ENCODE measurements around the gene GRIA3.
"Not testable (repeated sequence)": the region's sequence is repeated elsewhere in the genome, so short reads cannot be mapped to it uniquely, and the experiment has no call there.

The GRIA3 gene

DNA sequence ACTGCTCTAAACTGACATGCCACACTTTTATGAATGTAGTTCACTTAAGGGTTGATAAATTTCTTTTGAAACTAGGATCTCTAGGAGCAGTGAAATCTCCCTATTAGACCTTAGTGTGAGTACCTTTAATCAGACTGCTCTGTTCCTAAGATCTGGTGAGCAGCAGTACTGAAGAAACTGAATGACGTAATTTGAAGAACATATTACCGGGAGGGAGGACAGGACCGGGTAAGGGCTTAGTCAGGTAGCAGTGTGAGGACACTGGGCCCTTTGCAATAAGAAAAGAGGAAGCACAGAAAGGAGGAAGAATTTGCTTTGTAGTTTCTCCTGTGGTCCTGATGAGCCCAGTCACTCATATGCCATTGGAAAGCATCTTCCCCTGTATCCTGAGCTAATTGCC, 293.6 kb downstream of the GRIA3 start:
- no peak for DNase-seq

DNA sequence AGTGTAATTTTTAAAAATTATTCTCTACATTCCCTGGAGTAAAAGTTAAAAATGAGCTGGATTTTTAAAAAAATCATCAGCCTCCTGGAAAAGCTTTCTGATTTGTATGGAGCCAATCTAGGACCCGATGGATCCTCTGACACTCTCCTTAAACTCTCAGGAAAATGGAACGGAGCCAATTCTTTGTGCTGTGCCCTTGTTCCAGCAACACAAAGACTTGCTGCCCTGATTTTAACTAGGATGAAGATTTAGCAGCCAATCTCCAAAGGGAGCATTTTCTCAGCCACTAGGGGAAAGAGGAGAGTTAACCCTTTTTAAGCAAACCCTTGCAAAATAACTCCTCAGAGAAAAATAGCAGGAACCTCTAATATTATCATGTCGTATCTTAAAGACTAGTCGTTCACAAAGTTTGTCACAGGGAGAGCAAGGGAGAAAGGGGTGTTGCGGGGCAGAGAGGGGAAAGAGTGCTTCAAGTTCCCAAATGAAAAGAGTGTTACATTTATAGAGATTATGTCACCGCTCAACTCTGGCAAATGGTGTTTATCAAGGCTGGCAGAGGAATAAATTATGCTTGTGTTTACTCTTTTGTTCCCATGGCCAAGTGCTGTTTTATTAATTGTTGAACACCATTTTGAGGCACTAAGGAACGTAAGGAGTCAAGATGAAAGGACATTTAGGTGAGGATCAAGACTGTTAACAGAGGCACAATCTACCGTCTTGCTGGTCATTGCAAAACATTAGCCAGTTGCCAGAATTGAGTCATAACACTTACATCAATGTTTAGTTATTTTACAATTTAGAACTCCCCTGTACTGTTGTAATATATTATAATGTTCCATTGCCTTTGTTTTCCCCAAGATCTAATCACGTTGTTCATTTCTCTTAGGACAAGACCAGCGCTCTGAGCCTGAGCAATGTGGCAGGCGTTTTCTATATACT, 298.1 kb downstream of the GRIA3 start:
- DNase-seq = no peak

DNA sequence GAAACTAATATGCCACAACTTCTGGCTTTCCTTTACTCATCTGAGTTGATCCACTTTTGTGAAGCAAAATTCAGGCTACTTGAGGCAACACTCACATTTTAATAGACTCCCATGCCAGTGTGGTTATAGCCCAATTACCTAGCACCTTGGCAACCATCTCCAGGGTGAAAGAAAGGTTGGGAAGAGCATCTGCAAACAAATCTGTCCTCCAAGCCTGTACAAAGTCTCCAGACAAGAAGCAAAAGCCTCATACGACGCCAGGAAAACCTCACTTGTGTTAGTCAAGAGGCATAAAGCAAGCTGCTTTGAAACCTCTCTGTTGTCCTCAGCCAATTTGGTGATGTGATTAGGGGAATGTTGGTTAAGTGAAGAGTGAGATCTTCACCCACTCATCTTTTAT, 302.2 kb downstream of the GRIA3 start:
- no peak for DNase-seq

DNA sequence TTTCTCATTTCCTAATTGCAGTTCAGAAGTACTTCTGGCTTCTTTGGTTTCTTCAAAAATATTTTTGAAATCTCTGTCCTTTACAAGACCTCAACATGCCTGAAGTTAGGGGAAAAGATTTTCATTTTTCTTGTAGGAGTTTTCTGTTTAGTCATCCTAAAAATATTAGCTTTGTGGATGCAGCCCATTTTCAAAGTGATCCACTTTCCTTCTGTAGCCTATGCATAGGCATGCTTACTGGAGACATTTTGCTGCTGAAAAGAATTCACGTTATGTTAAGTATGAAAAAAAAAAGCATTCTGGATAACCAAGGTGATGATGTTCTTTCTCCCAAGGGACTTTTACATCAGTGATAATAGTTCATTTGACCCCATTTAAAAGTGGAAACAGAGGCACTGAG, 303.2 kb downstream of the GRIA3 start:
- DNase-seq = no peak

DNA sequence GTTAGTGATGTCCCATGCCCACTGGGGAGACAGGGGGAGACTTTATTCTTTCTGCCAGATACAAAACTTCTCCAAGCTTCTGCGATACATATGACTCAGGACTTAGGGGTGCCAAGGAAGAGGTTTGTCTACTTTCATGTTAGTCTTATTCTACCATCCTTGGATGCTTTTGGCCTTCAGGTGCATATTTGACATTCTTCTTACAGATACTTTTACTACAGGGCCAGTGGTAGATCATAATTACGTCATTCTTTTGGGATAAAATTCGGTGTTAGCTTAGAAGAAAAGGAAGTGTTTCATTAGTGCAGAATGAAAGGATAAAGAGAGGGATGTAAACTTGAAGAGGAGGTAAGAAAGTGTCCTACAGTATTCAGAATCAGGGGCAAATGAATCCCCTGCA, 303.6 kb downstream of the GRIA3 start:
- no peak for DNase-seq

DNA sequence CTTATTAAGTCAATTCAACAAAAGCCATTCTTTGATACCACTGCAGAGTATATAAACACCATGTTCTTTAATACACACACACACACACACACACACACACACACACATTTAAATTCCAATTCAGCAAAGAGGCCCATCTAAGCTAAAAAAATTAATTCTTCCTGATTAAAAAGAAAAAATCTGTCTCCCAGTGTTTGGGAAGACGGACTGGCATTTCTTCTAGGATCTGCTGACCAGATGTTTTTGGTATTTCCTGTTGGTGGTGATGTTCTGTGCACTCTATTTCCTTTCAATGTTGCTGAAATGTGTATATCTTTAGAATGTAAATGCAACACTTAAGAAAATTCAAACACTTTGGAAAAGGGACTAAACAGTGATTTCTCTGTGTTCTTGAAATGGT, 304.9 kb downstream of the GRIA3 start:
- no peak for DNase-seq

DNA sequence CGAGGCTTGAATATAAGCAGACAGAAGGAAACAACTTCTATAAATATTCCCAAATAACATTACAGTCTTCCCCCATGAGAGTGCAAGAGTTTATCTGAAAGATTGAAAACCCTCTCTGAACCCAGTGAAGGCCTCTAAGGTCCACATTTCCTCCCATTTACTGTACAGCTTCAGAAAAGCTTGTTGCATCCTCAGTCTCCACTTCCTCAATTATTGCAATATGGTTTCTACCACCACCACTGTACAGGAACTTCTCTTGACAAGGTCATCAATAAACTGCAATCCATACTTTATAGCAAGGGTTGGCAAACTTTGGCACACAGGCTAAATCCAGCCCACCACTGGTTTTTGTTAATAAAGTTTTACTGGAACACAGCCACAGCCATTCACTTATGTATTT, 309.8 kb downstream of the GRIA3 start:
- no peak for DNase-seq

DNA sequence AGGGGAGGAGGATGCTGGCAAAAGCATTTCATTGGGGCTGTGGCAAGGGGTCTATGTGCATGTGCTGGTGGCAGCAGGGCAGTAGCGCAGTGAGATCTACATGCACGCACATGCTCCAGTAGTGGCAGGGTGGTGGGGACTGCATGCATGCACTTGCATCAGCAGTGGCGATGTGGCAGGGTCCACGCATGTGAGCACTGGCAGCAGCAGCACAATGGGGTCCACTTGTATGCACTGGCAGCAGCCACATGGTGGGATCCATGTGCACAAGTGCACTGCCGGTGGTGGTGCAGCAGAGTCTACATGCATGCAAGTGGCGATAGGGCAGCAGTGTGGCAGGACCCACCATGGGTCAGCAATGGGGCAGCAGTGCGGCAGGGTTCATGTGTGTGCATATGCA, 315.7 kb downstream of the GRIA3 start:
- no peak for DNase-seq

DNA sequence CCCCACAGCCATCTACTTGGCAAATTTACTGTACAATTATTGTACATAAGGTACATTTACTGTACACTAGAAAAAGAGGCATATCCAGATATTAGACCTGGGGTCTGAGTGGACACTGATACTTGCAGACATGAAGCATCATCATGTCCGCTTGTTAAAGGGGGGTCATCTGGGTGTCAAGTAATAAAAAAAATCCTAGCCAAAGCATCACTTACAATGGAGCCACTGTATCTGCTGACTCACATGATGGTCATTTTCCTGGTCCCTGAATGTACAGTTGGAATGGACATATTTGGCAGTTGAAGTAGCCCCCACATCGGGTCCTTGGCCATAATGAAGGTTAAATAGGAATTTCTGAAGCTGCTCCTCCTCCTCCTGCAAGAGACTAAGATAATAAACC, 320.0 kb downstream of the GRIA3 start:
- DNase-seq = no peak

DNA sequence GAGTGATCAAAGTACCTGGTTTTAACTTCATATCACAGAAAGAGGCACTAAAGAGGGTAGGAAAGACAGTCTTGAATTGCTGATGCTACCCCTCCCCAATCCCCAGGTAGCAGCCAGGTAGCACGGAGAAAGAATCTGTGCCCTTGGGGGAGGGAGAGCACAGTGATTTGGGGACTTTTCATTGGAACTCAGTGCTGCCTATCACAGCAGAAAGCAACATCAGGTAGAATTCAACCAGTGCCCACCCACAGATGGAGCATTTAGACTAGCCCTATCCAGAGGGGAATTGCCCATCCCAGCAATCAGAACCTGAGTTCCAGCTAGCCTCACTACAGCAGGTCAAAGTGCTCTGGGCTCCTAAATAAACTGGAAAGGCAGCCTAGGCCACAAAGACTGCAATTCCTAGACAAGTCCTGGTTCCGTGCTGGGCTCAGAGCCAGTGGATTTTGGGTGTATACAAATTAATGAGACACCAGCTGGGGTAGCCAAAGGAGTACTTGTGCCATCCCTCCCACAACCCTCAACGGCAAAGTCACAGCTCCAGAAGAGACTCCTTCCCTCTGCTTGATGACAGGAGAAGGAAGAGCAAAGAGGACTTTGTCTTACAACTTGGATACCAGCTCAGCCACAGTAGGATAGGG, 320.7 kb downstream of the GRIA3 start:
- DNase-seq = no peak

DNA sequence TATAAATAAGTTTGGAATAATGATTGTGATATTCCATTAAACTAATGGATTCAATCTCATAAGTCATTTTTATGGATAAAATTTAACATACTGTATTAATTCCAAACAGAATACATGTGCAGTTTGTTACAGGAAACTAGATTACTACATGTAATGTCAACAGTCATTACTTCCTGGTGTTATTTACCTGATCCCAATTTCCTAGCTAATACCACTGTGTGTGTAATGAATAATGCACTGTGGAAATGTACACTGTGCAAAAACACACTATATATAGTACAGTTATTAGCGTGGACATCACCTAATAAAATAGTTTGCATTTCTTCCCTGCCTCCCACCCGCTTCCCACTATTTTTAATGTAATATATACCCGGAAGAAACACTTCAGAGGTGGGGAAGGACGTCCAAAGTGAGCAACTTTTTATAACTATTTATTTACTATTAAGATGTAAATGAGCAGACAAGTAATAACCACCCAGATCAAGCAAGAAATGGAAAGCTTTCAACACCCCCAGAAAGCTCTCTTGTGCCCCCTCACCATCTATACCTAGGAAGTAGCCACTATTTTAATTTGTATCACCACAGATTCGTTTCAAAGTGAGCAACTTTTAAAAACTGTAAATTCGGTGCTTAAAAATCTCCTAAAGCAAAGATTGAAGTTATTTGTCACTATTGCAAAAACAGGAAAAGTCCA, 329.7 kb downstream of the GRIA3 start:
- no peak for DNase-seq

DNA sequence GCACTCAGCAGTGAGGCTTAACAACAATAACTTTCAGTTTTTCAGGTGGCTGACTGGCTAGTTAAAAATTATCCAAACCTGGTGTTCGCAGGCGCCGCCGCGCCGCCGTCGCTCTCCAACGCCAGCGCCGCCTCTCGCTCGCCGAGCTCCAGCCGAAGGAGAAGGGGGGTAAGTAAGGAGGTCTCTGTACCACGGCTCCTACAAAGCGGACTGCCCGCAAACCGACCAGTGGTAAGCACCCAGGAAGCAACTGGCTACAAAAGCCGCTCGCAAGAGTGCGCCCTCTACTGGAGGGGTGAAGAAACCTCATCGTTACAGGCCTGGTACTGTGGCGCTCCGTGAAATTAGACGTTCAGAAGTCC, 330.2 kb downstream of the GRIA3 start:
- DNase-seq = not testable (repeated sequence)

DNA sequence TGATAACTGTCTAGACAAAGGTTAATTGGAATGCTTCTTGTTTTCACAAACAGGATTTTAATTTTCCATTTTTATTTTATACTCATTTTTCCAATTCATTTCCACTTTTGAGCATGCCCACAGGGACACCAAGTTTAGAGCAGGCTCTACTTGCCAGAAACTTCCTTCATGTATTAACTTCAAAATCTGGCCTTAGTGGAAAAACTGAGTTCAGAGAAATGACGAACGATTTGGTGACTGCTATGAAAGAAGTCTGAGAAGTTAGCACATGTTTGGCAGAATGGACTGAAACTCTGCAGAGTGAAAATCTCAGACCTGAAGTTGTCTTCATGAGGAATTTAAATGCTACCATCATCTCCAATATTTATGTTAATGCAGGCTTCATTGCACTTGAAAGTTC, 334.7 kb downstream of the GRIA3 start:
- no peak for DNase-seq

DNA sequence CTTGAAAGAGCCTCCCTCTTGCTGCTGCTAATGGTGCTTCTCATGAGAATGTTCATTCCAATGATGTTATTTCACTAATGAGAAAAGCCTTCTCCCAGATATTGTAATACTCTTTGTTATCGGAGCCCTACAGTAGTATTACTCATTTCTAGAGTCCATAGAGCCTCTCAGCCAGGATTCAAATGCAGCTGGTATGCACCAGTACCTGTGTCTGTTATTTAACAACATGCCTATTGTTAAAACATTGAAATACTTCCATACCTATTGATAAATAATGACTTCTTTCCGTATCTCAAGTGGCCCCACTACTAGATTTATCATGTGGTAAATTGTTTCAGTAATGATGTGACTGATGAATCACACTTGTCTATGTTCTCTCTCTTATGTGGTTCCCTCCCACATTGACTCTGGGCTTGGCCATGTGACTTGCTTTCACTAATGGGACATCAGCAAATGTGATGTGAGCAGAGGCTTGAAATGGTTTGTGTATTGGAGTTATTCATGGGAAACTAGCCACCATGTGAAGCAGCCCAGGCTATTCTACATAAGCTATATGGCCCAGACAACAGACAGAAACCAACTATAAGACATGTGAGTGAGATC, 341.1 kb downstream of the GRIA3 start:
- no peak for DNase-seq

DNA sequence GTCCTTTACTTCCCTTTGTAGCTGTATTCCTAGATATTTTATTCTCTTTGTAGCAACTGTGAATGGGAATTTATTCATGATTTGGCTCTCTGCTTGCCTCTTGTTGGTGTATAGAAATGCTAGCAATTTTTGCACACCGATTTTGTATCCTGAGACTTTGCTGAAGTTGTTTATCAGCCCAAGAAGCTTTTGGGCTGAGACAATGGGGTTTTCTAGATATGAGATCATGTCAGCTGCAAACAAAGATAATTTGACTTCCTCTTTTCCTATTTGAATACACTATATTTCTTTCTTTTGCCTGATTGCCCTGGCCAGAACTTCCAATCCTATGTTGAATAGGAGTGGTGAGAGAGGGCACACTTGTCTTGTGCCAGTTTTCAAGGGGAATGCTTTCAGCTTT, 346.6 kb downstream of the GRIA3 start:
- not testable (repeated sequence) for DNase-seq

Data from activated CD4-positive, alpha-beta T cell treated with anti-CD3 and anti-CD28 coated beads, Interleukin-10, Interleukin-2, amounts not matched to agents 100 ng/mL and 50 ng/mL, durations not matched to agents 16 hours and 8 hours (primary cell).